ENCODE measurements around the gene GRIFIN.

GRCh38 chr7:2497065-2497464, 20.9 kb upstream of the GRIFIN start:
- TF ChIP-seq REST (IDR thresholded peaks at IDR 0.05), result no peak
- TF ChIP-seq CTCF (IDR thresholded peaks at IDR 0.05), result no peak
- TF ChIP-seq POLR2A (IDR thresholded peaks at IDR 0.05; ENCODE audit: low read length), result no peak
- no peak for TF ChIP-seq EP300 (IDR thresholded peaks at IDR 0.05)
- TF ChIP-seq RCOR1 (IDR thresholded peaks at IDR 0.05; ENCODE audit: low read depth, low read length), result no peak
- TF ChIP-seq MAX (IDR thresholded peaks at IDR 0.05), result no peak
- TF ChIP-seq RAD21 (conservative IDR thresholded peaks at IDR 0.05 in 1 of 2, IDR thresholded peaks at IDR 0.05 in 1 of 2), result no peak
- TF ChIP-seq HOXB5 (CRISPR knock-in tag; IDR thresholded peaks at IDR 0.05), result no peak
- TF ChIP-seq ELK1 (IDR thresholded peaks at IDR 0.05; ENCODE audit: low read depth, low read length), result no peak
- TF ChIP-seq HEYL (CRISPR knock-in tag; IDR thresholded peaks at IDR 0.05), result no peak
- TF ChIP-seq JUN (IDR thresholded peaks at IDR 0.05), result no peak
- TF ChIP-seq JUNB (IDR thresholded peaks at IDR 0.05), result no peak
- no peak for TF ChIP-seq KDM1A (IDR thresholded peaks at IDR 0.05; ENCODE audit: low read depth)

Data from A549 (cell line).